ENCODE results near the gene PLXNA2.
A peak's percentile ranks its signal among the peaks of the same experiment; 100 is the strongest.

PLXNA2 gene, protein sequence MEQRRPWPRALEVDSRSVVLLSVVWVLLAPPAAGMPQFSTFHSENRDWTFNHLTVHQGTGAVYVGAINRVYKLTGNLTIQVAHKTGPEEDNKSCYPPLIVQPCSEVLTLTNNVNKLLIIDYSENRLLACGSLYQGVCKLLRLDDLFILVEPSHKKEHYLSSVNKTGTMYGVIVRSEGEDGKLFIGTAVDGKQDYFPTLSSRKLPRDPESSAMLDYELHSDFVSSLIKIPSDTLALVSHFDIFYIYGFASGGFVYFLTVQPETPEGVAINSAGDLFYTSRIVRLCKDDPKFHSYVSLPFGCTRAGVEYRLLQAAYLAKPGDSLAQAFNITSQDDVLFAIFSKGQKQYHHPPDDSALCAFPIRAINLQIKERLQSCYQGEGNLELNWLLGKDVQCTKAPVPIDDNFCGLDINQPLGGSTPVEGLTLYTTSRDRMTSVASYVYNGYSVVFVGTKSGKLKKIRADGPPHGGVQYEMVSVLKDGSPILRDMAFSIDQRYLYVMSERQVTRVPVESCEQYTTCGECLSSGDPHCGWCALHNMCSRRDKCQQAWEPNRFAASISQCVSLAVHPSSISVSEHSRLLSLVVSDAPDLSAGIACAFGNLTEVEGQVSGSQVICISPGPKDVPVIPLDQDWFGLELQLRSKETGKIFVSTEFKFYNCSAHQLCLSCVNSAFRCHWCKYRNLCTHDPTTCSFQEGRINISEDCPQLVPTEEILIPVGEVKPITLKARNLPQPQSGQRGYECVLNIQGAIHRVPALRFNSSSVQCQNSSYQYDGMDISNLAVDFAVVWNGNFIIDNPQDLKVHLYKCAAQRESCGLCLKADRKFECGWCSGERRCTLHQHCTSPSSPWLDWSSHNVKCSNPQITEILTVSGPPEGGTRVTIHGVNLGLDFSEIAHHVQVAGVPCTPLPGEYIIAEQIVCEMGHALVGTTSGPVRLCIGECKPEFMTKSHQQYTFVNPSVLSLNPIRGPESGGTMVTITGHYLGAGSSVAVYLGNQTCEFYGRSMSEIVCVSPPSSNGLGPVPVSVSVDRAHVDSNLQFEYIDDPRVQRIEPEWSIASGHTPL (N-terminal part only)

DNA sequence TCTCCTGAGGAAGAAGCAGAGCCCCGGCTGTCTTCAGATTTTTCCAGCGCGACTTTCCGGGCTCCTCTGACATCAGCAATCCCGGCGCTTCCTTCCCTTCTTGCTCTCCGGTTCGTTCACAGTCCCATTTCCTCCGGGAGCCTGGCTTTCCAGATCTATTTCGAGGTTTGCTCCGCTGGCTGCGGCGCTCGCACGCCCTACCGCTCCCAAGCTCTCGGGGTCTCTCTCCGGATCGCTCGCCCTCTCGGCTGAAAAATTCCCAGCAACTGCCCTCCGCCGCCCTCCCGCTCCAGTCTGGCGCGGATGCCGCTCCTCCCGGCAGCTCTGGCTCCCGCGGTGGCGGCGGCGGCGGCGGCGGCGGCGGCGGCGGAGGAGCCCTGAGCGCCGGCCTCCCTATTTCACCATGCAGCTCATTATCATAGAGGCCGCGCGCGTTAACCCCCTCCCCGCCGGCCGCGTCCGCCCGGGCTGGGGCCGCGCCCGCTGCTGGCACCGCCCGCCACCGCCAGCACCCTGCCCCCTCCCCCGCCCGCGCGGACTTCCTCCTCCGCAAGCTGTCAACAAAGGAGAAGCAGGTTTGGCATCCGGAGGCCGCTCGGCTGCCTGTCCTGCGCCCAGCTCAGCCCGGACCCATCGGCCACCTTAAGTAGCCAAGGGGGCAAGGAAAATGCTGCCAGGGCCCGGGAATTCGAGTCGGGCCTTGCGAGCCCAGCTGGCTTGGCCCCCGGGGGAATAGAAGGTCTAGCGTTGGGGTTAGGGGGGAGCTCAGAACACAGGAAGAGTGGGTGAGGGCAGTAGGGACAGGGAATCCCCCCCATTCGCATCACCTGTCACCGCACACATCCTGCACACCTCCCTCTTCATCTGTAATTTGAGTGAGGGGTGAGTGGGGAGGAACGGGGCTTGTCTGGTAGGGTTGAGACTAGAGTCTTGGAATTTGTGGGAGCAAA lies at the start of gene PLXNA2:
PLXNA2 (minus strand) TSS at position 418 of the 950 bp plus-strand sequence. CDS start 26,462 bp downstream, outside the sequence.
- peak; percentile 53 for DNase-seq

DNA sequence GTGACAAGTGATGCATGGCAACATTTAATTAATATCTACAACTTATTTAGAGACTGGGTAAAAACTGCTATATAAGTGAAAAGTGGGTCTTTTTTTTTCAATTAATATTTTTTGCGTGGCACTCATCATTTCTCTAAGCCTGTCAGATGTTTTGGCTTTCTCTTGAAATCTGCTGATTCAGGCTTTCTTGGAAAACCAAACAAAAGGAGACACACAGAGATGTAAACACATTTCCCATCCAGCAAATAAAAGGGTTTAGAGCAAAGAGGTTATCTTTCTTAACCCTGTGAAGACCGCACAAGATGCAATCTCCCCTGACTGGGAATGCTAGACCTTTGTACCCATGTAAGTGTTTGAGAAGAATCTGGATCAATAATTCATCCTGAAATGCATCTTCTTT lies 48.7 kb upstream of the PLXNA2 start:
- no peak for DNase-seq

- DNase-seq, result peak; percentile 31
Measured at GRCh38 chr1:208291923-208292711, 47.9 kb upstream of the PLXNA2 start.

DNA sequence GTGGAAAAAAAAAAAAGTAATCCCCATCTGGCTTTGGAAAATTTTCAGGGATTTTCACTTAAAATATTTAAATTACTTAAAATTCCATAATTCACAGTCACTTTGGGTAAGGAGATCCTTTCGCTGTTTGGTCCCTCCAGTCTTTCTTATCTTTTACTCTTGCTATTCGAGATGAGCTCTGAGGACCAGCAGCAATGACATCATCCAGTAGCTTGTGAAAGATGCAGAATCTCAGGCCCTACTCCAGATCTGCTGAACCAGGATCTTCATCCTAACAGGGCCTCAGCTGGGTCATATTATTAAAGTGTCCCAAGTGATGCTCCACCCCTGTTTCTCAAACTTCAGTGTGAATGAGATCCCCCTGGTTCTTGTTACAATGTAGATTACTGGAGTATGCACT lies 46.9 kb upstream of the PLXNA2 start:
- no peak for DNase-seq

- no peak for DNase-seq
Measured at GRCh38 chr1:208289716-208290115, 45.5 kb upstream of the PLXNA2 start.

DNA sequence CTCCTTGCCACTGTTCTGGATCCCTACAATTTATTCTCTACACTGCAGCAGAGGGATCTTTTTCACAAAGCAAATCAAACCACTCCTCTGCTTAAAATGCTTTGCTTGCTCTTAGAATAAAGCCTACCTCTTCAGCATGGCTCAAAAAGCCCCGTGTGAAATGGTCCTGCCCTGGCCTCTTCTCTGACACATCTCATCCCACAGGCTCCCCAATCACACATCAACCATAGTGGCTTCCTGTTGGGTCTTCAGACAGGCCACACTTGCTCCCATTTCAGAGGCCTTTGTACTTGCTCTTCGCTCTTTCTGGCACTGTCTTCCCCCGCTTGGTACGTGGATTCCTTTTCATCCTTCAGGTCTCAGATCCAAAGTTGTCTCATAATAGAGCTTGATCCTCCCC lies 44.3 kb upstream of the PLXNA2 start:
- no peak for DNase-seq

DNA sequence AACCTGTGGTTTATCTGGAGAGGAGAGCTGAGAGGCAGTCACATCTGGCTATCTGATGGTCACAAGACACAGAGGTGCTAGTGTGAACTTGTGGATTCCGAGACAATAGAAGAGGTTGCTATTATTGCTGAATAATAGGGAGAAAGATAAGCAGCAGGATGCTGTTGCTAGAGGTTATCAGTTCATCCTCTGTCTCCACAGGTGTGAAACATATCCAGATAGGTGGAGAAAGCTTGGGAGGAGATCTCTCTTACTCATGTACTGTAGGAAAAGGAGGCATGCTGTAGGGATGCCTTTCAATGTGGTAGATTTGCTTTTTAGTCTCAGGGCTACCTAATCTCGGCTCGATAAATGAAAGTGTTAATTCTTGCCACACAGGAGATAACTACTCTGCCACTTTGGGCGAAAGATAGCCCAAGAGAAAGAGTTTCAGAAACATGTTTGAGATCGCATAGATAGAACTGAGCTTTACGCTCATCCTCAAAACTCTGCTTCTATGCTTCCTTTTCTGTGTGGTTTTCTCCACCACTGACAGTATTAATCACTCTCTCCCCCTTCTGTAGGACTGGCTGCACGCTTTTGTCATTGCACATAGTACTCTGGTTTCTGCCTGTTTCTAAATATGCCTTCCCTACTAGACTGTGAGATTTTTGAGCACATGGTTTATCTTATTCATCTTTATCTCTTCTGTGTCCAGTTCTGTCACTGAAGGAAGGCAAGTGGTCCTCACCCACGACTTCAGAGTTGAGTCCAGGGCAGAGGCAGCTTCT lies 36.7 kb upstream of the PLXNA2 start:
- DNase-seq, result no peak

GRCh38 chr1:208279826-208280588 lies 35.8 kb upstream of the PLXNA2 start:
- no peak for DNase-seq

DNA sequence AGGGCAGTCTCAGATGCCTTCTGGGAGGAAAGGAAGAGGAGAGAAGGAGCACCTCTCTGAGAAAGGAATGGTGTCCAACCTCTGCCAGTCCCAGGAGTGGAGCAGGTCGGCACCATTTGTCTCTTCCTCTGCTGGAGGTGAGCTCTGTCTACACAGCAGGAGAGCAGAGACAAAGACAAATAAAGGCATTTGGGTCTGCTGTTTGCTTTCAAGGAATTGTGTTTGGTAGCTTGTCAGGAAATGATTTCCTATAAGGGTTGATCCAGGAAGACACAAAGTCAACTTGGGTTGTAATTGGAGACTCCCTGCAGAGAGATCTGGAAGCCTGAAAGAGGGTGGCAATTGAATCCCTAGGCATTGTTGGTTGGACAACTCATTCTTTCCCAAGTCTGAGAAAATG lies 34.5 kb upstream of the PLXNA2 start:
- no peak for DNase-seq

DNA sequence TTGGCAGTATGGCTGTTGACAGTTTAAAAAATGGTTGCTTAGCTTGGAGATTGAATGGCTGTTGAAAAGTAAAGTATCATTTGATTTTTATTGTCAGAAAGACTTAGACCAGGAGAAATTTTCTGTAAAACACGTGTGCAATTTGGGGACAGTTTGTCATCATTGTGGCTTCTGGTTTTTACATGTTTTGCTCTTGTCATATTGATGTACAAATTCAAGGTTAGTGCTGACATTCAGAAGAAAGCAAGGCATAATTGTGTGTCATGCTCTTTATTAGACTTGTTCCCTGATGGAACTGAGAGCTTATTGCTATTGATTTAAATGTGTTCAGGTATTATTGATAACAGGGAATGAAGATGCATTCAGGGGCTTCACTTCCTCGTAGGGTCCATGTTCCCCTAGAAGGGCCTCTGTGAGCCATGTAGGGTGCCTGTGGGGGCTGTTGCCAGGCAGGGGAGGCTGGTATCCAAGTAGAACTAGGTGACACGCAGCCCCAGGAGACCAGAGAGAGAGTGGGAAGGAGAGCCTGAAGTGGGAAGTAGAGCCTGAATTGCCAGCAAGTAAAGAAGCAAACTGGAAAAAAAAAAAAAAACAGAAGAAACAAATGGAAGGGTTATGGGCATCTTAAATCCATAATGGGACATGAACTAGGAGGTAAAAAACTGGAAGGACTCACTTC lies 32.7 kb upstream of the PLXNA2 start:
- DNase-seq, result no peak

DNA sequence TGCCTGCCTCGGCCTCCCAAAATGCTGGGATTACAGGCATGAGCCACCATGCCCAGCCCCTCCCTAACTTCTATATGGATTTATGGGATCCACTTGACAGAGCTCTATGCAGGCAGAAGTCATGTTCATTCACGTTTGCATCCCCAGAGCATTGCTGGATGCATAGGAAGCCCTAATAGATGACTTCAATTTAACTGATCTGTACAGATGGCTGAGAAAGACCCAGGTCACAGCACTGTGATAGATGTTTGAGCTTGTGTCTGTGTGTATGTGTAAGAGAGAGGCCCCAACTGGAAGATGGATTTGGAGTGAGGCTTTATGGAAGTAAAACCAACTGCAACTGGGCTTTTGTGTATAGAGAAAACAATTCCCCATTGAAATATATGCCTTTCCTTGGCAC lies 30.9 kb upstream of the PLXNA2 start:
- DNase-seq, result peak; percentile 34

GRCh38 chr1:208273386-208274017 lies 29.3 kb upstream of the PLXNA2 start:
- DNase-seq, result no peak

DNA sequence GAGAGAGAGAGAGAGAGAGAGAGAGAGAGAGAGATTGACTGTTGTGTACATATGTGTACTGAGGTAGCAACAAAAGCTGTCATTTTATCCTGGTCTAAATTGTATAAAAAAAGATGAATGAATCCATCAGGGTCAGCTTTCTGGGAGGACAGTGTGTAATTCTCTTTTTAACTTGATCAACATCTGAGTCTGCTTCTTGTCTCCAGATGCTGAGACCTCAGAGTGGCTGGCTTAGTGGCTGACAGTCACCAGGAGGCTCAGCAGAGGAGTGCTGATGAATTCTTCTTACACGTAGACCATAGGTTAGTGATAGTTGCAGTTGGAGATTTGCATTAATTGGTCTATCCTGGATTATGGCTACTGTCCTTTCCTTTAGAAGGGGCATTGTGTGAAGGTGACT lies 28.5 kb upstream of the PLXNA2 start:
- no peak for DNase-seq

- peak; percentile 58 for DNase-seq
Measured at GRCh38 chr1:208272311-208272710, 28.1 kb upstream of the PLXNA2 start.

- DNase-seq, result no peak
Measured at GRCh38 chr1:208271236-208271635, 27.1 kb upstream of the PLXNA2 start.

GRCh38 chr1:208270651-208271141 lies 26.5 kb upstream of the PLXNA2 start:
- peak; percentile 80 for DNase-seq

- no peak for DNase-seq
Measured at GRCh38 chr1:208269338-208269666, 25.1 kb upstream of the PLXNA2 start.

DNA sequence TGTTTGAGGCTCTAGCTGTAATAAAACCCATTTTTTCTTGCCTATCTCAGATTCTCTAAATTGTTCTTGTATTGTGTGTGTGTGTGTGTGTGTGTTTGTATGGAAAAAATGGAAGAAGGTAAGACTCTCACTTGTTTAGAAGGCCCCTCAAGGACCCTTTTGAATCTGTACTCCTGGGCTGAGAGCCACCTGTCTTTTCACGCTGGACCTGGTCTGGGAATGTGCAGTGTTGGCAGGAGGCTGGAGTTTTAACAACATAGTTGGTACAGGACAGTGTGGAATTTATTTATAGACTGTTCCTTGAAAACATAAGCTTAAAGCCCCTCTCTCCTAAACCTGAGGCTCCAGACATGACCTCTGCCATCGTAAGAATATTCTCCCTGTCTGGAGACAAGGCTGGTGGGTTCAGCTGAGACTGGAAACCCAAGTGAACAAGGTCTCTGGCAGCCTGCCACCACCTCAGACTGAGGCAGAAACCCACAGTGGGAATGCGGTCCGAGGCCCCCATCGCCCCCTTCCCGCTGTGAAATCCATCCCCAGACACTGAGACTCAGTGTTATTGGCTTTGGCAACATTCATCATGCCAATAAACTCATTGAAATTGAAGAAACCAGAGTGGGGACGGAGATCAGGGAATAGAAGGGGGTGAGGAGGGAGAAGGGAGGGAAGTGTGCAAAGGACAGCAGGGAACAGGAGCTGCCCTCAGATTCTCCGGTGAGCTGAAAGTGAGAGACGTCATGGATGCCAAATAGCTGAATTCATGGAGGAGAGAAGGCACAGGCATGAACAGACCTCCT lies 24.6 kb upstream of the PLXNA2 start:
- DNase-seq, result no peak

All from NCI-H2171 (cell line).